ENCODE results near the gene EIF5. TPM values are rescaled to one million over a fixed set of nuclear protein-coding genes. Genes with fewer than 3 reads are reported as not detected.

The EIF5 gene
- total RNA-seq, result 126 and 181 TPM in 2 replicates

DNA sequence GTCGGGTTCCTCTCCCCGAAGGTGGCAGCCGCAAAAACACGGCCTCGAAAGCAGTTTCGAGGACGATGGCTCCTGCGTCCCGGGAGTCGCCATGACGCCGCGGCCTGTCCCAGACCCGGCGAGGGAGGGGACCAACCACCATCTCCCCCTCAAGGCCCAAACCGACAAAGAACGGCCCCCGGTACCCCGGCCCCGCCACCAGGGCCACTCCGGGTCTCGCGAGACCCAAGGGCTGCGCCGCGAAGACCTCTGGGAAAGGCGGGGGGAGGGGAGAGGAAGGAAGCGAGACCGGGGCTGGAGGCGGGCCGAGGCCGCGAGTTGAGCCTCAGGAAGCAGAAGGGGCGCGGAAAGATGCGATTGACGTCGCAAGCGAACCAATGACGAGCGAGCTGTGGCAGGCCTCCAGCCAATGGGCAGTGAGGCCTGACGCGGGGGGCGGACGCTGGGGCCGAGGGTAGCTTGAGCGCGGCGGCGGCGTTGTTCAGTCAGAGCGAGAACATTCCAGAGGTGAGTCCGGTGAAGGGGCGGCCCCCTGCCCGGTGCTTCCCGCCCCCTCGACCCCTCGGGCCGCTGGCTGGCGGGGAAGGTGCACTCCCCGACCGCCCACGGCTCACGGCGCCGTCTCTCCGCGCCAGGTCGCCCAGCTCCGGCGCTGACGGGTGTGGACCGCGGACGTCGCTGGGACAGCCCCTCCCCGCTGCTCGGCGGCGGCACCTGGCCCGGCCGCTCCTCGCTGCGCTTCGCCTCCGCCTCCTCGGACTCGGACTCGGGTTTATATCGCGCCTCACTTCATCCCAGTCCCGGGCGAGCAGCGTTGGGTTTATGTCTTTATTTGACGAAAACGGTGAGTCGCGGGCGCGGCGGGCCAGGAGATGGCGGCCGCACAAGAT, at the start of gene EIF5:
Gene EIF5, plus strand, starts transcription at position 484 of the 890 bp plus-strand sequence. CDS start 1,624 bp downstream, outside the sequence.
- peak; percentile 89 for DNase-seq (ENCODE audit: extremely low read depth, low read depth, low spot score)

- no peak for DNase-seq (ENCODE audit: extremely low read depth, low read depth, low spot score)
Measured at GRCh38 chr14:103284574-103285467, 49.2 kb upstream of the EIF5 start.

DNA sequence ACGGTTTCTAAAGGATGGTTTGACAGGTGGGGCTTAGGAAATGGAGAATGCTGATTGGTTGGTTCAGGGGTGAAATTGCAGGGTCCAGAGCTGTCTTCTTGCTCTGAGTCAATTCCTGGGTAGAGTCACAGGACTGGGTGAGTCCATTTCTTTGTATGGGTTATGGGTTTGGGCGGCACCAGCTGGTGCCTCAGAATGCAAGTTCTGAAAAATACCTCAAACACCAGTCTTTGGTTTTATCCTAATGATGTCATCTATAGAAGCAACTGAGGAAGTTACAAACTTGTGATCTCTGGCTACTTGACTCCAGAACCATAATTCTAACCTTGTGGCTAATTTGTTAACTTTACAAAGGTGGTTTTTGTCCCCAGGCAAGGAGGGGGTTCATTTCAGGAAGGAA, 47.6 kb upstream of the EIF5 start:
- no peak for DNase-seq (ENCODE audit: extremely low read depth, low read depth, low spot score)

- no peak for DNase-seq (ENCODE audit: extremely low read depth, low read depth, low spot score)
Measured at GRCh38 chr14:103286968-103287850, 46.8 kb upstream of the EIF5 start.

DNA sequence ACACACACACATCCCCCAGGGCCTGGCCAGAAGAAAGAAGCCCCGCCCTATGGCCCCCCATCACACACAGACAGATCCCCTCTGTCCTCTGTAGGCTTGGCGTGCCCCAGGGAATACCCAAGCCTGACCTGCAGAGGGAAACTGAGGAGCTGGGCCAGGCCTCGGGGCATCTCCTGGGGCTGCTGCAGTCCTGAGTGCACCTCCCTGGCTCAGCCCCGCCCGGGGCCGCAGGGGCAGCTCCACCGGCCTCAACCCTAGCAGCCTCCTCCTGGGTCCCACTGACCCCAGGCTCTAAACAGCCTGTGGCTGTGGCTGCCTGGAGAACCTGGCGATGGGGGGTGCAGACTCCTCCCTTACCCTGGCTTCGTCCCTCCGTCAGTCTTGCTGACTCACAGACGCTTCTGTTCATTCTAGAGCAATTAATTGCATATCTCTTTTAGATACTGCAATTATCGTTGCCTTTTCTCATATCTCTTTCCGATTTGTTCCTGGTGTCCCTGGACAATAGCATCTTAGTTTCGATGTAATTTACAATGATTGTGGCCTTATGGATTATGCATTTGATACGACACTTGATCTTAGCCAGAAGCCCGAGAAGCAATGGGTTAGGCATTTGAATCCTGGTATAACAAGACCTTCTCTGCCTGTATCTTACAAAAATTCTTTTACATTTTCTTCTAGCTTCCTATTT, 45.8 kb upstream of the EIF5 start:
- DNase-seq (ENCODE audit: extremely low read depth, low read depth, low spot score), result no peak

DNA sequence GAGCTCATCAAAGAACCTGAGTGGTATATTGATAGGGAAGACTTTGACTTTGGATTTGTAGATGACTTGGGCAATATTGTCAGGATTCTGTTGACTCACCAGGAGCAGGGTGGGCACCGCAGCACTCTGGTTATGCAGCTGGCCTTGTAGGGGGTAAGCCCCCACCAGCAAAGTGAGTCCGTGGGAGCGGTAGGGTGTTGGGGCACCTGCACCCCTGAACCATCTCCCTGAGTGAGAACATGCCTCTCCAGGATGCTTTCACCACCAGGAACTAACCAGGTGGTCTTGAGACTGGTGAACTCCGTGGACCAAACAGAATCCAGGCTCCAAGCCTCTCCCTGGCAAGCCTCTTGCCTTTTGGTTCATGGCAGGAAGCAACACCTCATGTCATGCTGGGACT, 44.0 kb upstream of the EIF5 start:
- no peak for DNase-seq (ENCODE audit: extremely low read depth, low read depth, low spot score)

GRCh38 chr14:103290494-103290893, 43.5 kb upstream of the EIF5 start:
- no peak for DNase-seq (ENCODE audit: extremely low read depth, low read depth, low spot score)

DNA sequence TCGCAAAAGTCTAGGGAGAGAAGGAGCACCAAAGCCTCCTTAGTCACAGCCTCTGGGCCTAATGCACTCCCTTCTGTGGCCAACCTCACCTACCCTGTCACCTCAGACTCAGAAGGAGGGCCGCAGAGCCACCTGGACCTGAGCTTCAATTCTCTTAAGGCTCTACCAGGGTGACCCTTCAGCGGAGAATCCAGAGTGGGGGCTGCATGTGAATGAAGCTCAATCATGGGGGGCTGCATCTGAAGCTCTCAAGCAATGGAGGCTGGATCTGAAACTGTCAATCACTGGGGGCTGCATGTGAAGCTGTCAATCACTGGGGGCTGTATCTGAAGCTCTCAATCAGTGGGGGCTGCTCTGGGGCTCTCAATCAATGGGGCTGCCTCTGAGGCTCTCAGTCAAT, 43.1 kb upstream of the EIF5 start:
- no peak for DNase-seq (ENCODE audit: extremely low read depth, low read depth, low spot score)

DNA sequence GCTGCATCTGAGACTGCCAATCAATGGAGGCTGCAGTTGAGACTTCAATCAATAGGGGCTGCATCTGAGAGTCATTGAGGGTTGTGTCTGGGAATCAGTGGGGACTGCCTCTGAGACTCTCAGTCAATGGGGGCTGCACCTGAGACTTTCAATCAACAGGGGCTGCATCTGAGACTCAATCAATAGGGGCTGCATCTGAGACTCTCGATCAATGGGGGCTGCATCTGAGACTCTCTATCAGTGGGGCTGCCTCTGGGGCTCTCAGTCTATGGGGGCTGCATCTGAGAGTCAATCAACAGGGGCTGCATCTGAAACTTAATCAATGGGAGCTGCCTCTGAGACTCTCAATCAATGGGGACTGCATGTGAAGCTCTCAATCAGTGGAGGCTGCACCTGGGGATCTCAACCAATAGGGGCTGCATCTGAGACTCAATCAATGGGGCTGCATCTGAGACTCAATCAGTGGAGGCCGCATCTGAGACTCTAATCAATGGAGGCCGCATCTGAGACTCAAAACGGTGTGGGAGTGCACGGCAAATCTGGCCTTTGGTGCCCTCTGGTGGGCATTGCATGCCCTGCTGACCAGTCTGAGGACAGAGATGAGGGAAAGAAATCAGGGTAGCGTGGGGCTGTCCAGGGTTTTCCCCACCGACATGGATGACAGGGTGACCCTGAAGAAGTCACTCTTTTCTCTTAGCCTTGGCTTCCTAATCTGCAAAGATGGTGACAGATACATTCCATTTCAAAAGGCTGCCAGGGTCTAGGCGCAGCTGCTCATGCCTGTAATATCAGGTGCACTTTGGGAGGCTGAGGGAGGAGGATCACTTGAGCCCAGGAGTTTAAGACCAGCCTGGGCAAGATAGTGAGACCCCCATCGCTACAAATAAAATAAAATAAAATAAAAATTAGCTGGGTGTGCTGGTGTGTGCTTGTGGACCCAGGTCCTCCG, 41.3 kb upstream of the EIF5 start:
- peak; percentile 22 for DNase-seq (ENCODE audit: extremely low read depth, low read depth, low spot score)

DNA sequence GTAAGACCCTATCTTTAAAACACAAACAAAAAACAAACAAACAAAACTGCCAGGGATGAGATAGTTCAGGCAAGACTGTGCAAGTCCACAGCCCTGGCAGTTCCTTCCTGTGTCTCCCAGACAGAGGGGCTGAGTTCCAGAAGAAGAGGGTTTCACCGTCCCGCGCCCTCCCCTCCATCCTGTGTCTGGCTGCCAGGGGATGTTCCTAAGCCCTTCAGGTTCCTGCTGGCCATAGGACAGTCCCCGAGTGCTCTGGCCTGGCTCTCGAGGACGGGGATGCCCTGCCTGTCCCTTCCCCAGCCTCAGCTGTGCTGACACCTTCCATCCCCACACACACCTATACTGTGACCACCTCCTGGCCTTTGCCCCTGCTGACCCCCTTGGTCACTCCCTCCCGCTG, 40.6 kb upstream of the EIF5 start:
- no peak for DNase-seq (ENCODE audit: extremely low read depth, low read depth, low spot score)

DNA sequence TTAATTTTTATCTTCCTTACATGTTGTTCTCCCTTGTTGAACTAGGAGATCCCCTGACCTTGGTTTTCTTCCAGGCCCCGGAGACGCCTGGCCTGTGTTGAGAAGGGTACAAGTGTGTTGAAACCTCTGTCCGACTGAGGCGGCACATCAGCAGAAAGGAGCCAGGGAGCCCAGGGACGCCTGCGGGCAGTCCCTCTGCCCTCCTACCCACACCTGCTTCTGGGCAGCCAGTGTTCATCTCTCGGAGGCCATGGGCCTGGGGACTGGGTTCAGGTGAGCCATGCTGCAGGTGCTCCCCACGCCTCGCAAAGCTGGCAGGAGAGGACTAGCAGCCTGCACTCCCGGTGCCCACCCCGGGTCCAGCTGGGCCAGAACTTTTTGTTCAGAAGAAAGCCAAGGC, 39.9 kb upstream of the EIF5 start:
- no peak for DNase-seq (ENCODE audit: extremely low read depth, low read depth, low spot score)

DNA sequence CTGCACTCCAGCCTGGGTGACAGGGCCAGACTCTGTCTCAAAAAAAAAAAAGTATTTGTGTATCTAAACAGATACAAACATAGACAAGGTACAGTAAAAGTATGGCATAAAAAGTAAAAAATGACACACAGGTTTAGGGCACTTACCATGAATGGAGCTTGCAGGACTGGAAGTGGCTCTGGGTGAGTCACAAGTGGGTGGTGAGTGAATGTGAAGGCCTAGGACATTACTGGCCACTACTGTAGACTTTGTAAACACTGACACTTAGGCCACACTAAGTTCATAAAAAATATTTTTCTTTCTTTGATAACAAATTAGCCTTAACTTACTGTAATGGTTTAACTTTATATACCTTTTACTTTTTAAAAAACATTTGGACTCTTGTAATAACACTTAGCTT, 38.0 kb upstream of the EIF5 start:
- no peak for DNase-seq (ENCODE audit: extremely low read depth, low read depth, low spot score)

- no peak for DNase-seq (ENCODE audit: extremely low read depth, low read depth, low spot score)
Measured at GRCh38 chr14:103296987-103297386, 37.0 kb upstream of the EIF5 start.

DNA sequence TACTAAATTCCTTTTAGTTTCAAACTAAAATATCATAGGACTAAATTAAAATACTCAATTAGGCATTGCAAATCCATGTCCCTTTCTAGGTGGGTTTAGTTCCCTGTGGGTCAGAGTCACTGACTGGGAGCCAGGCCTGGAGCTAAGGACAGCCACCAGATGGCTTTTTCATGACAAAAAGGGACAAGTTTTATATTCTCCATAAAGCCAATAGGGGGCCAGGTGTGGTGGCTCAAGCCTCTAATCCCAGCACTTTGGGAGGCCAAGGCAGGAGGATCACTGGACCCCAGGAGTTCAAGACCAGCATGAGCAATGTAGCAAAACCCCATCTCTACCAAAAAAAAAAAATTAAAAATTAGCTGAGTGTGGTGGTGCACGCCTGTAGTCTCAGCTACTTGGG, 35.4 kb upstream of the EIF5 start:
- no peak for DNase-seq (ENCODE audit: extremely low read depth, low read depth, low spot score)

GRCh38 chr14:103301512-103302354, 32.3 kb upstream of the EIF5 start:
- DNase-seq (ENCODE audit: extremely low read depth, low read depth, low spot score), result no peak

- DNase-seq (ENCODE audit: extremely low read depth, low read depth, low spot score), result no peak
Measured at GRCh38 chr14:103302966-103303365, 31.1 kb upstream of the EIF5 start.

DNA sequence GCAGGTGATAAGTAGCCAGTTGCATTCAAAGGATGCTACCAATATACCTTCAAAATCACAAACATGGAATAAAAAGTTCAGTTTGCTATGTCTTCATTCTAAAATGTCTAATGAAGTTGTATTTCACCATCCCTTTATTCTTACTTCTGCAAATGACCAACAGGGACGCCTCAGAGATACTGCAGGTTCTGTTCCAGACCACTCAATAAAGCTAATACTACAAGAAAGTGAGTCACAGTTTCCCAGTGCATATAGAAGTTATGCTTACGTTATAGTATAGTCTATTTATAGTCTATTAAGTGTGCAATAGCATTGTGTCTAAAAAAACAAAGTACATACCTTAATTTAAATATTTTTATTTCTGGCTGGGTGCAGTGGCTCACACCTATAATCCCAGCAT, 29.3 kb upstream of the EIF5 start:
- no peak for DNase-seq (ENCODE audit: extremely low read depth, low read depth, low spot score)
